Colon (tissue), 2 donors: Measurements from ENCODE around the gene TUBGCP3.

Source experiments
- FAIRE-seq: peaks from 2 replicates; lab custom pipeline; 2012; peaks lifted over from hg19 to GRCh38; lab: Jason Lieb, UNC
- donor health status: control.
- donor health status: control.

TUBGCP3 gene

DNA sequence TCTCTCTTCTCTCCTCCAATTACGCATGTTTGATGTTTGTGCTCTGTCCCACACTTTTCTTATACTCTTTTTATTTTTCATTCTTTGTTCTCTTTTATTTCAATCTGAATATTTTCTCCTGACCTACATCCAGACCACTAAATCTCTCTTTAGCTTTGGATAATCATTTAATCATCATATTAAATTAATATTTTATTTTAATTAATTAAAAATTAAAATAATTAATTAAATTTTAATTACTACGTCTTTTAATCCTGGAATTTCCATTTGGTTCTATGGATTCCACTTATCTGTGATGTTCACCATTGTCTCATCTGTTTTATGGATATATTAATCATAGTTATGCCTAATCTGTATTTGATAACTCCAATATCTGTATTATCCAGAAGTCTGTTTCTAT, 149.4 kb downstream of the TUBGCP3 start:
- no peak for FAIRE-seq

DNA sequence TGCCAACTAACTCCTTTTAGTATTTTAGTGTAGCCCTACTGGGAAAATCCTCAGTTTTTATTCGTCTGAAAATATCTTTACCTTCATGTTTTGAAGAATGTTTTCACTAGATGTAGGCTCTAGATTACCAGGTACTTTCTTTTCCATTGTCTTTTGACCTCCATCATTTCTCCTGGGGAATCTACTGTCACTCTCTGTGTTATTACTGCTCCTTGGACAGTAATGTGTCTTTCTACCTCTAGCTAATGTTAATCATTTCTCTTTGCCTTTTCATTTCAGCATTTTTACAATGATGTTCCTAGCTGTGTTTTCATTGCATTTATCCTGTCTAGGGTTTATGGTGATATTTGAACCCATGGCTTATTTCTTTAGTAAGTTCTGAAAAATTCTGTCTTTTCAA, 149.9 kb downstream of the TUBGCP3 start:
- FAIRE-seq = no peak

DNA sequence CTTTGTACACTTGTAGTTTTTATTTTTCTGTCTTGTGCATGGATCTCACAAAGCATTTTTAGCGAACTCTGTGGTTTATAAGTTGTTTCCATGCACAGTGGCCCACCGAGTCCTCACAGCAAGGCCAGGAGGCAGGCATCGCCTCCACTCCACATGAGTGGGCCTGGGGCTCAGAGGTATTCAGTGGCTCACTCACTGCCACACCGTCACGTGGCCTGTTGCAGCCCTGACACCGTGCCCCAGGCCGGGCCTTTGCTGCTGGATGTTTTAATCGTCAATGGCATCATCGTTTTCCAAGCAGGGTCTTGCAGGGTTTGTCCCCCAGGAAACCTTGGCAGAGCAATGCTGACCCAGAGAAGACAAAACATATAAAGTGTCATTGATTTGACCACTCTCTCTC, 152.0 kb downstream of the TUBGCP3 start:
- no peak for FAIRE-seq
